Measurements from ENCODE around the gene ELOB. TPM values are rescaled to one million over a fixed set of nuclear protein-coding genes. Genes with fewer than 3 reads are reported as not detected.

The ELOB gene
- total RNA-seq, 1 donor from 2014 or later: 530 TPM

DNA sequence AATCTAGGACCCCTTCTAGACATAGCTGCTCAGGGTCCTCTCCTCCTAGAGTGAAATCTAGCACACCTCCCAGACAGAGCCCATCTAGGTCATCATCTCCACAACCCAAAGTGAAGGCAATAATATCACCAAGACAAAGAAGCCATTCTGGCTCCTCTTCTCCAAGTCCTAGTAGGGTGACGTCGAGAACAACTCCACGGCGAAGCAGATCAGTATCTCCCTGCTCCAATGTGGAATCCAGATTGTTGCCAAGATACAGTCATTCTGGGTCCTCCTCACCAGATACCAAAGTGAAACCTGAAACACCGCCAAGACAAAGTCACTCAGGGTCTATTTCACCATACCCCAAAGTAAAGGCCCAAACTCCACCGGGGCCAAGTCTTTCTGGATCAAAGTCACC is 13.9 kb downstream of the ELOB start:
- H3K4me3 ChIP-seq: no peak overlapping the region
- no peak overlapping the region for H3K27ac ChIP-seq
- TF ChIP-seq, protein P1, sequence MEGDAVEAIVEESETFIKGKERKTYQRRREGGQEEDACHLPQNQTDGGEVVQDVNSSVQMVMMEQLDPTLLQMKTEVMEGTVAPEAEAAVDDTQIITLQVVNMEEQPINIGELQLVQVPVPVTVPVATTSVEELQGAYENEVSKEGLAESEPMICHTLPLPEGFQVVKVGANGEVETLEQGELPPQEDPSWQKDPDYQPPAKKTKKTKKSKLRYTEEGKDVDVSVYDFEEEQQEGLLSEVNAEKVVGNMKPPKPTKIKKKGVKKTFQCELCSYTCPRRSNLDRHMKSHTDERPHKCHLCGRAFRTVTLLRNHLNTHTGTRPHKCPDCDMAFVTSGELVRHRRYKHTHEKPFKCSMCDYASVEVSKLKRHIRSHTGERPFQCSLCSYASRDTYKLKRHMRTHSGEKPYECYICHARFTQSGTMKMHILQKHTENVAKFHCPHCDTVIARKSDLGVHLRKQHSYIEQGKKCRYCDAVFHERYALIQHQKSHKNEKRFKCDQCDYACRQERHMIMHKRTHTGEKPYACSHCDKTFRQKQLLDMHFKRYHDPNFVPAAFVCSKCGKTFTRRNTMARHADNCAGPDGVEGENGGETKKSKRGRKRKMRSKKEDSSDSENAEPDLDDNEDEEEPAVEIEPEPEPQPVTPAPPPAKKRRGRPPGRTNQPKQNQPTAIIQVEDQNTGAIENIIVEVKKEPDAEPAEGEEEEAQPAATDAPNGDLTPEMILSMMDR (IDR thresholded peaks at IDR 0.05): no peak
- TF ChIP-seq POLR2A (IDR thresholded peaks at IDR 0.05) (no peak), POLR2AphosphoS5 (IDR thresholded peaks at IDR 0.05; ENCODE audit: insufficient read depth in 1 of 2, low read depth in 1 of 2) (no peak)
- peaks cover 4 to 98% of the 10 kb centered on the region in 2 donors for H3K36me3 ChIP-seq
- H3K9me3 ChIP-seq: no peaks in the 10 kb centered on the region
- H3K4me1 ChIP-seq: peaks cover 16% of the 10 kb centered on the region
- no peak for DNase-seq (ENCODE audit: extremely low spot score in 2 of 2)
- intact Hi-C loops (cut with DNase I): no loop called here
- no peaks in the 10 kb centered on the region for H3K27me3 ChIP-seq

DNA sequence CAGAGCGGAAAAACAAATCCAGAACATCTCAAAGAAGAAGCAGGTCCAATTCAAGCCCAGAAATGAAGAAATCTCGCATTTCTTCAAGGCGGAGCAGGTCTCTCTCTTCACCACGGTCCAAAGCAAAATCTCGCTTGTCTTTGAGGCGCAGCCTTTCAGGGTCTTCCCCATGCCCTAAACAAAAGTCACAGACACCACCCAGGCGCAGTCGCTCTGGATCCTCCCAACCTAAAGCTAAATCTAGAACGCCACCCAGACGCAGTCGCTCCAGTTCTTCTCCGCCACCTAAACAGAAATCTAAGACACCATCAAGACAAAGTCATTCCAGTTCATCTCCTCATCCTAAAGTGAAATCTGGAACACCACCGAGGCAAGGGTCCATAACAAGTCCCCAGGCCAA is 14.4 kb downstream of the ELOB start:
- Histone ChIP-seq H3K27me3 (no peaks in the 10 kb centered on the region), H3K4me3 (no peak overlapping the region), H3K9me3 (no peaks in the 10 kb centered on the region), H3K4me1 (peaks cover 16% of the 10 kb centered on the region), H3K36me3 (peaks cover 4 to 98% of the 10 kb centered on the region in 2 donors), H3K27ac (no peak overlapping the region)
- TF ChIP-seq POLR2AphosphoS5 (IDR thresholded peaks at IDR 0.05; ENCODE audit: insufficient read depth in 1 of 2, low read depth in 1 of 2) (no peak), POLR2A (IDR thresholded peaks at IDR 0.05) (no peak)
- TF ChIP-seq, protein P1 (IDR thresholded peaks at IDR 0.05): no peak
- intact Hi-C loops (cut with DNase I): no loop called here
- no peak for DNase-seq (ENCODE audit: extremely low spot score in 2 of 2)

DNA sequence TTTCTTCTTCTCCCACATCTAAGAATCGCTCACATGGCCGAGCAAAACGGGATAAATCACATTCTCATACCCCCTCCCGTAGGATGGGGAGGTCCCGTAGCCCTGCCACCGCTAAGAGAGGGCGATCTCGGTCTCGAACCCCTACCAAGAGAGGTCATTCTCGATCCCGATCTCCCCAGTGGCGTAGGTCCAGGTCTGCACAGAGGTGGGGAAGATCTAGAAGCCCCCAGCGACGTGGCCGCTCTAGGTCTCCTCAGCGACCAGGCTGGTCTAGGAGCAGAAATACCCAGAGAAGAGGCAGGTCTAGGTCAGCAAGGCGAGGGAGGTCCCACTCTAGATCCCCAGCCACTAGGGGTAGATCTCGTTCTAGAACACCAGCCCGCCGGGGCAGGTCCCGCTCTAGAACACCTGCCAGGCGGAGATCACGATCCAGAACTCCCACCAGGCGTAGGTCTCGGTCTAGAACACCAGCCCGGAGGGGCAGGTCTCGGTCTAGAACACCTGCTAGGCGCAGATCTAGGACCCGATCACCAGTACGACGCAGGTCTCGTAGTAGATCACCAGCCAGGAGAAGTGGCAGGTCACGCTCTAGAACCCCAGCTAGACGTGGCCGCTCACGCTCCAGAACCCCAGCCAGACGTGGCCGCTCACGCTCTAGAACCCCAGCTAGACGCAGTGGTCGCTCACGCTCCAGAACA is 15.0 kb downstream of the ELOB start:
- H3K36me3 ChIP-seq: peaks cover 4 to 96% of the 10 kb centered on the region in 2 donors
- TF ChIP-seq POLR2AphosphoS5 (IDR thresholded peaks at IDR 0.05; ENCODE audit: insufficient read depth in 1 of 2, low read depth in 1 of 2) (no peak), POLR2A (IDR thresholded peaks at IDR 0.05) (no peak)
- TF ChIP-seq, protein P1 (IDR thresholded peaks at IDR 0.05): no peak
- intact Hi-C loops (cut with DNase I): no loop called here

DNA sequence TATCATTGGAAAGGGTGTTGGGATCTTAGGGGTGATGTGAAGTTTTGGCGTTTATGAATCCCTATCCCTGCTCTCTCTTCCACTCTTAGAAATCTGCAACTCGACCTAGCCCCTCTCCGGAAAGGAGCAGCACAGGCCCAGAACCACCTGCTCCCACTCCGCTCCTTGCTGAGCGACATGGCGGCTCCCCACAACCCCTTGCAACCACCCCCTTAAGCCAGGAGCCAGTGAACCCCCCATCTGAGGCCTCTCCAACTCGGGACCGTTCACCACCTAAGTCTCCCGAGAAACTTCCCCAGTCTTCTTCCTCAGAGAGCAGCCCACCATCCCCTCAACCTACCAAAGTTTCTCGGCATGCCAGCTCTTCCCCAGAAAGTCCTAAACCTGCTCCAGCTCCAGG is 15.6 kb downstream of the ELOB start:
- no peak for DNase-seq (ENCODE audit: extremely low spot score in 2 of 2)
- Histone ChIP-seq H3K36me3 (peaks cover 4 to 94% of the 10 kb centered on the region in 2 donors), H3K27me3 (no peaks in the 10 kb centered on the region), H3K4me1 (peaks cover 19% of the 10 kb centered on the region), H3K27ac (no peak overlapping the region), H3K9me3 (no peaks in the 10 kb centered on the region), H3K4me3 (no peak overlapping the region)
- TF ChIP-seq, protein P1 (IDR thresholded peaks at IDR 0.05): no peak
- TF ChIP-seq POLR2A (IDR thresholded peaks at IDR 0.05) (no peak), POLR2AphosphoS5 (IDR thresholded peaks at IDR 0.05; ENCODE audit: insufficient read depth in 1 of 2, low read depth in 1 of 2) (no peak)
- intact Hi-C loops (cut with DNase I): no loop called here

More for the DNA sequence above, 15.0 kb downstream of the ELOB start:
- Histone ChIP-seq H3K9me3 (no peaks in the 10 kb centered on the region), H3K27me3 (no peaks in the 10 kb centered on the region), H3K27ac (no peak overlapping the region), H3K4me3 (no peak overlapping the region), H3K4me1 (peaks cover 16% of the 10 kb centered on the region)
- DNase-seq (ENCODE audit: extremely low spot score in 2 of 2): no peak

DNA sequence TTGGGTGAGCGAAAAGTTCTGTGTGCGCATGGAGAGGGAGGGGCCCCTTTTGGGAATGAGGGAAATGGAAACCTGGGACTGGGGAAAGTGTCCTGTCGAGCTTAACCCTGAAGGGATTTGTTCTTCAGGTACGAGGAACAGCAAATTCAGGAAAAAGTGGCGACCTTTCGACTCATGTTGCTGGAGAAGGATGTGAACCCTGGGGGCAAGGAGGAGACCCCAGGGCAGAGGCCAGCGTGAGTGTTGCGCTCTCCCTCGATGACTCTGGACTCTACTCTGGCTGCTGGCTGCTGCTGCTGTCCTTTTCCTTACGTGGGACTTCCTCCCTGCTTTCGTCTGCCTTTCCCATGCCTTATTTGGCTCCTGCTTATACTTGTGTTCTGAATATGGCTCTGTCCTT is 19.7 kb downstream of the ELOB start:
- Histone ChIP-seq H3K4me1 (peaks cover 50% of the 10 kb centered on the region), H3K4me3 (no peak overlapping the region), H3K27me3 (no peaks in the 10 kb centered on the region), H3K9me3 (no peaks in the 10 kb centered on the region), H3K27ac (no peak overlapping the region), H3K36me3 (peaks cover 0 to 59% of the 10 kb centered on the region in 2 donors)
- no peak for TF ChIP-seq POLR2AphosphoS5 (IDR thresholded peaks at IDR 0.05; ENCODE audit: insufficient read depth in 1 of 2, low read depth in 1 of 2)
- DNase-seq (ENCODE audit: extremely low spot score in 2 of 2): no peak
- intact Hi-C loops (cut with DNase I): no loop called here
